Measurements from ENCODE around the gene TRAPPC1. TPM values are rescaled to one million over a fixed set of nuclear protein-coding genes. Genes with fewer than 3 reads are reported as not detected.

TRAPPC1 gene
- total RNA-seq, 2 donors from 2014 or later = 57.9 to 70.9 TPM

GRCh38 chr17:7882629-7883028 lies 49.1 kb downstream of the TRAPPC1 start:
- H3K9me3 ChIP-seq = no peaks in the 10 kb centered on the region
- H3K4me1 ChIP-seq (replicated peaks) = peaks cover 10% of the 10 kb centered on the region
- no peaks in the 10 kb centered on the region for H3K27me3 ChIP-seq (replicated peaks; ENCODE audit: insufficient read depth)
- TF ChIP-seq, protein P1, sequence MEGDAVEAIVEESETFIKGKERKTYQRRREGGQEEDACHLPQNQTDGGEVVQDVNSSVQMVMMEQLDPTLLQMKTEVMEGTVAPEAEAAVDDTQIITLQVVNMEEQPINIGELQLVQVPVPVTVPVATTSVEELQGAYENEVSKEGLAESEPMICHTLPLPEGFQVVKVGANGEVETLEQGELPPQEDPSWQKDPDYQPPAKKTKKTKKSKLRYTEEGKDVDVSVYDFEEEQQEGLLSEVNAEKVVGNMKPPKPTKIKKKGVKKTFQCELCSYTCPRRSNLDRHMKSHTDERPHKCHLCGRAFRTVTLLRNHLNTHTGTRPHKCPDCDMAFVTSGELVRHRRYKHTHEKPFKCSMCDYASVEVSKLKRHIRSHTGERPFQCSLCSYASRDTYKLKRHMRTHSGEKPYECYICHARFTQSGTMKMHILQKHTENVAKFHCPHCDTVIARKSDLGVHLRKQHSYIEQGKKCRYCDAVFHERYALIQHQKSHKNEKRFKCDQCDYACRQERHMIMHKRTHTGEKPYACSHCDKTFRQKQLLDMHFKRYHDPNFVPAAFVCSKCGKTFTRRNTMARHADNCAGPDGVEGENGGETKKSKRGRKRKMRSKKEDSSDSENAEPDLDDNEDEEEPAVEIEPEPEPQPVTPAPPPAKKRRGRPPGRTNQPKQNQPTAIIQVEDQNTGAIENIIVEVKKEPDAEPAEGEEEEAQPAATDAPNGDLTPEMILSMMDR (IDR thresholded peaks at IDR 0.05) = no peak
- TF ChIP-seq POLR2AphosphoS5 (IDR thresholded peaks at IDR 0.05) = no peak
- TF ChIP-seq POLR2A (IDR thresholded peaks at IDR 0.05) = no peak
- DNase-seq (ENCODE audit: low spot score) = no peak
- H3K4me3 ChIP-seq = peak overlapping the region in 1 of 2 donors; percentile 77
- no peaks in the 10 kb centered on the region for H3K36me3 ChIP-seq
- peak overlapping the region; percentile 97 to 99 for H3K27ac ChIP-seq
- 39% methylated on average over 3 of the region's 3 CpGs for WGBS
- intact Hi-C loops (cut with DNase I) = no loop called here

DNA sequence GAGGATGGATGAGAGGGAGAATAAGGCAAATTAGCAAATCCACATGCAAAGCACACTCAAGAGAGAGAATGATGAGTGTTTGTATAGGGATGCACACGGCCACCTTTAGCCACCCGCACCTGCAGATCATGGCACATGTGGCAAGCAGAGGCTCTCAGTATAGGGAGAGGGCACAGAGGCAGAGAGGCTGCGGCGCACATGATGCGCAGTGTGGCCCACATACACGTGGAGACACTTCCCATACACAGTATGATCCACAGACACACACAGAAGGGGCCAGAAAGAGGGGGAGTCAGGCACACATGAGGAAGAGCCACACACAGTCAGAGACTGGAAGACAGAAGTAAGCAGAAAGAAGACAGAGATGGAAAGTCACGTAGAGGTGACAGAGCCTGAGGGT lies 49.7 kb downstream of the TRAPPC1 start:
- H3K4me1 ChIP-seq (replicated peaks) = peaks cover 10% of the 10 kb centered on the region
- DNase-seq (ENCODE audit: low spot score) = no peak
- no peak for TF ChIP-seq POLR2AphosphoS5 (IDR thresholded peaks at IDR 0.05)
- TF ChIP-seq POLR2A (IDR thresholded peaks at IDR 0.05) = no peak
- no peak overlapping the region for H3K4me3 ChIP-seq
- H3K9me3 ChIP-seq = no peaks in the 10 kb centered on the region
- no peaks in the 10 kb centered on the region for H3K36me3 ChIP-seq
- 47% methylated on average over 7 of the region's 7 CpGs for WGBS
- H3K27me3 ChIP-seq (replicated peaks; ENCODE audit: insufficient read depth) = no peaks in the 10 kb centered on the region
- intact Hi-C loops (cut with DNase I) = no loop called here
- H3K27ac ChIP-seq = peak overlapping the region; percentile 97 to 99

- Histone ChIP-seq H3K4me1 (replicated peaks) (peaks cover 10% of the 10 kb centered on the region), H3K27me3 (replicated peaks; ENCODE audit: insufficient read depth) (no peaks in the 10 kb centered on the region), H3K4me3 (no peak overlapping the region), H3K27ac (peak overlapping the region; percentile 97 to 99), H3K9me3 (no peaks in the 10 kb centered on the region), H3K36me3 (no peaks in the 10 kb centered on the region)
- DNase-seq (ENCODE audit: low spot score) = peak; percentile 67
- TF ChIP-seq, protein P1 (IDR thresholded peaks at IDR 0.05) = no peak
- no peak for TF ChIP-seq POLR2A (IDR thresholded peaks at IDR 0.05)
- peak; percentile 28 for TF ChIP-seq POLR2AphosphoS5 (IDR thresholded peaks at IDR 0.05)
- intact Hi-C loops (cut with DNase I) = no loop called here
- WGBS = 18% methylated on average over 7 of the region's 7 CpGs
These were observed 50.3 kb downstream of the TRAPPC1 start for GRCh38 chr17:7881276-7882054.

Small RNA genes within 50 kb of the gene (small RNA-seq; reads per million reads assigned to genes)
- 1.8 to 3.1 reads per million in 2 donors for gene SCARNA21

Other genes with a start within 250 kb of the TRAPPC1 start
- 10 to 100 TPM; 52.3 to 65.0 TPM for gene TP53, start 244.5 kb downstream of the TRAPPC1 start, total RNA-seq
- 1 to 10 TPM; 8.6 to 9.4 TPM for gene WRAP53, start 243.5 kb downstream of the TRAPPC1 start, total RNA-seq
- gene EFNB3, start 226.7 kb downstream of the TRAPPC1 start, total RNA-seq = 1 to 10 TPM; 3.0 to 5.5 TPM
- gene DNAH2, start 214.2 kb downstream of the TRAPPC1 start, total RNA-seq = 1 to 10 TPM in 1 of 2 donors, under 1 TPM in 1; 0.09 to 4.9 TPM
- 10 to 100 TPM; 12.7 to 30.2 TPM for gene KDM6B, start 97.7 kb downstream of the TRAPPC1 start, total RNA-seq
- gene TMEM88, start 76.9 kb downstream of the TRAPPC1 start, total RNA-seq = 10 to 100 TPM; 11.1 to 15.7 TPM
- gene NAA38, start 74.4 kb downstream of the TRAPPC1 start, total RNA-seq = 100 to 1,000 TPM in 1 of 2 donors, 10 to 100 TPM in 1; 74.6 to 163 TPM
- 10 to 100 TPM in 1 of 2 donors, 1 to 10 TPM in 1; 5.7 to 20.8 TPM for gene CYB5D1, start 73.9 kb downstream of the TRAPPC1 start, total RNA-seq
- 100 to 1,000 TPM; 166 to 196 TPM for gene CHD3, start 43.2 kb downstream of the TRAPPC1 start, total RNA-seq
- 10 to 100 TPM in 1 of 2 donors, 1 to 10 TPM in 1; 7.8 to 32.4 TPM for gene RNF227, start 15.7 kb downstream of the TRAPPC1 start, total RNA-seq
- gene KCNAB3, start 2.1 kb downstream of the TRAPPC1 start, total RNA-seq = 1 to 10 TPM; 1.2 to 4.5 TPM
- 10 to 100 TPM; 25.2 to 42.0 TPM for gene CNTROB, start 260 bp upstream of the TRAPPC1 start, total RNA-seq
- 1 to 10 TPM in 1 of 2 donors, not detected in 1; 1.8 TPM for gene GUCY2D, start 70.7 kb upstream of the TRAPPC1 start, total RNA-seq
- gene ALOX15B, start 107.1 kb upstream of the TRAPPC1 start, total RNA-seq = 100 to 1,000 TPM in 1 of 2 donors, 10 to 100 TPM in 1; 52.1 to 108 TPM
- under 1 TPM; 0.18 to 0.40 TPM for gene ALOX12B, start 155.8 kb upstream of the TRAPPC1 start, total RNA-seq
- gene ALOXE3, start 186.6 kb upstream of the TRAPPC1 start, total RNA-seq = 1 to 10 TPM in 1 of 2 donors, not detected in 1; 2.4 TPM
- under 1 TPM in 1 of 2 donors, not detected in 1; 0.34 TPM for gene HES7, start 192.2 kb upstream of the TRAPPC1 start, total RNA-seq
- gene PER1, start 220.5 kb upstream of the TRAPPC1 start, total RNA-seq = 100 to 1,000 TPM; 119 to 142 TPM
- gene VAMP2, start 231.0 kb upstream of the TRAPPC1 start, total RNA-seq = 10 to 100 TPM; 34.2 to 65.2 TPM
- gene TMEM107, start 244.4 kb upstream of the TRAPPC1 start, total RNA-seq = 10 to 100 TPM in 1 of 2 donors, 1 to 10 TPM in 1; 8.6 to 13.9 TPM

Measured in prostate gland (tissue), 2 donors.